Neural cell (in vitro differentiated cells): Measurements from ENCODE around the gene ANKS1B. TPM values are rescaled to one million over a fixed set of nuclear protein-coding genes. Genes with fewer than 3 reads are reported as not detected.

Experiments
- H2AFZ ChIP-seq: fragments of 200-600, 300-800 bp; sonication (generic), shearing (Covaris generic); 2 replicates; pipeline ENCODE4 v1.6.0; 2014; ENCODE audit warnings: low read depth, mild to moderate bottlenecking, antibody characterized with exemption, low read length, moderate library complexity
- H3F3A ChIP-seq: fragments of 200-600 bp; shearing (Covaris generic); 2 replicates; pipeline ENCODE4 v1.6.1; 2016; ENCODE audit warnings: mild to moderate bottlenecking, moderate library complexity, mixed read lengths, antibody characterized with exemption, low read length; ENCODE audit not compliant: insufficient read depth, poor library complexity, severe bottlenecking
- H3K27ac ChIP-seq: fragments of 200-600, 300-800 bp; sonication (generic), shearing (Covaris generic); 2 replicates; pipeline ENCODE4 v1.5.1; 2014; ENCODE audit warnings: mild to moderate bottlenecking, low read length, moderate library complexity
- H3K27me3 ChIP-seq: fragments of 300-800, 200-600 bp; sonication (generic), shearing (Covaris generic); 2 replicates; pipeline ENCODE4 v1.6.0; 2014; ENCODE audit warnings: mild to moderate bottlenecking, low read depth, low read length, moderate library complexity; ENCODE audit not compliant: insufficient read depth
- H3K36me3 ChIP-seq: fragments of 300-800, 200-600 bp; sonication (generic), shearing (Covaris generic); 2 replicates; pipeline ENCODE4 v1.5.1; 2014; ENCODE audit warnings: mild to moderate bottlenecking, antibody characterized with exemption, low read length, moderate library complexity; ENCODE audit not compliant: insufficient read depth
- H3K4me2 ChIP-seq: fragments of 300-800, 200-600 bp; sonication (generic), shearing (Covaris generic); 2 replicates; pipeline ENCODE4 v1.6.0; 2014; ENCODE audit warnings: mild to moderate bottlenecking, low read length
- H3K4me3 ChIP-seq: fragments of 300-800, 200-600 bp; sonication (generic), shearing (Covaris generic); 2 replicates; pipeline ENCODE4 v1.5.1; 2014; ENCODE audit warnings: mild to moderate bottlenecking, low read length, moderate library complexity
- H3K79me2 ChIP-seq: fragments of 200-600 bp; shearing (Covaris generic); replicated peaks from 2 replicates; pipeline ENCODE4 v1.6.0; 2014; ENCODE audit warnings: mild to moderate bottlenecking, low read length, moderate library complexity; ENCODE audit not compliant: insufficient read depth
- H3K9ac ChIP-seq: fragments of 300-800, 200-600 bp; sonication (generic), shearing (Covaris generic); 2 replicates; pipeline ENCODE4 v1.6.1; 2016; ENCODE audit warnings: mild to moderate bottlenecking, low read length, mixed read lengths
- H3K9me2 ChIP-seq: fragments of 200-600 bp; shearing (Covaris generic); 2 replicates; pipeline ENCODE4 v1.6.1; 2016; ENCODE audit warnings: mild to moderate bottlenecking, low read length, mixed read lengths; ENCODE audit not compliant: insufficient read depth
- H3K9me3 ChIP-seq: fragments of 200-600, 300-800 bp; sonication (generic), shearing (Covaris generic); 2 replicates; pipeline ENCODE4 v1.6.1; 2016; ENCODE audit warnings: mild to moderate bottlenecking, mixed run types, low read length, moderate library complexity, mixed read lengths
- H4K20me1 ChIP-seq: fragments of 200-600 bp; shearing (Covaris generic); 2 replicates; pipeline ENCODE4 v1.6.1; 2016; ENCODE audit warnings: mild to moderate bottlenecking, mixed run types; ENCODE audit not compliant: insufficient read depth
- EP300 ChIP-seq: fragments of 450-650 bp; conservative IDR thresholded peaks from 2 replicates; pipeline ENCODE4 v1.6.1; 2014; ENCODE audit warnings: antibody characterized with exemption, mild to moderate bottlenecking, moderate library complexity; ENCODE audit not compliant: poor library complexity, severe bottlenecking
- EZH2 ChIP-seq: fragments of 200-600, 300-800 bp; shearing (Covaris generic), sonication (generic); IDR thresholded peaks from 2 replicates; pipeline ENCODE4 v1.6.1; 2014; ENCODE audit warnings: antibody characterized with exemption, low read length, borderline replicate concordance, mild to moderate bottlenecking; ENCODE audit not compliant: insufficient read depth, poor library complexity, severe bottlenecking
- MXI1 ChIP-seq: fragments of 450-650 bp; conservative IDR thresholded peaks from 2 replicates; pipeline ENCODE4 v1.6.1; 2014; ENCODE audit warnings: antibody characterized with exemption, mild to moderate bottlenecking; ENCODE audit not compliant: poor library complexity, severe bottlenecking
- RAD21 ChIP-seq: fragments of 450-650 bp; conservative IDR thresholded peaks from 2 replicates; pipeline ENCODE4 v1.6.1; 2014; ENCODE audit warnings: antibody characterized with exemption, mild to moderate bottlenecking, moderate library complexity
- SMC3 ChIP-seq: fragments of 450-650 bp; conservative IDR thresholded peaks from 2 replicates; pipeline ENCODE4 v1.6.1; 2014; ENCODE audit warnings: antibody characterized with exemption, mild to moderate bottlenecking, moderate library complexity; ENCODE audit not compliant: poor library complexity
- TAF1 ChIP-seq: IDR thresholded peaks from 2 replicates; pipeline ENCODE4 v1.6.1; 2012; ENCODE audit warnings: low read depth
- polyA plus RNA-seq: library from polyadenylated mRNA; depleted of rRNA; stranded (reverse); fragments of >200 nt; gene quantifications from 2 replicates; pipeline ENCODE4 v1.2.3, GENCODE V29; 2014
- TF ChIP-seq, protein P1 (sequence below): IDR thresholded peaks from 2 replicates; pipeline ENCODE4 v1.6.1; 2012; ENCODE audit warnings: borderline replicate concordance
- TF ChIP-seq, protein P2 (sequence below): fragments of 450-650 bp; IDR thresholded peaks from 2 replicates; pipeline ENCODE4 v1.5.1; 2014; ENCODE audit warnings: antibody characterized with exemption, mild to moderate bottlenecking, moderate library complexity; ENCODE audit not compliant: poor library complexity, severe bottlenecking

ANKS1B gene
- polyA plus RNA-seq, 1 donor from 2014 or later: 65.6 TPM

DNA sequence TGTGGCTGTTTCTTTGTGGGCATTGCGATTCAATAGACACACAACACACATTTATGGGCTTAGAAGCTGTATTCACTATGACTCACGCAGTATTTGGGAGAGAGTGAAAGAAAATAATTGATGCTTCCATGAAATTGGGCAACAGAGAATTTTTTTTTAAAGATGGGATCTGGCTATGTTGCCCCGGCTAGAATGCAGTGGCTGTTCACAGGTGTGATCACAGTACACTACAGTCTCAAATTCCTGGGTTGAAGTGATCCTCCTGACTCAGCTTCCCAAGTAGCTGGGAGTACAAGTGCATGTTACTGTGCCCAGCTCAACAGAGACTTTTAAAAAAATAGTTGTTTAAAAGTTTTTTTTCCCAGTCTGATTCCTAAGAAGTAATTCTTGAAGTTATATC is 1193.3 kb downstream of the ANKS1B start:
- Histone ChIP-seq H3K4me2 (no peak overlapping the region), H3K27ac (no peak overlapping the region), H3K4me3 (no peak overlapping the region), H3K36me3 (no peaks in the 10 kb centered on the region), H3K27me3 (no peaks in the 10 kb centered on the region), H3K9me3 (no peaks in the 10 kb centered on the region), H3K9me2 (no peaks in the 10 kb centered on the region), H3K79me2 (no peaks in the 10 kb centered on the region), H3K9ac (no peak overlapping the region), H2AFZ (no peak overlapping the region), H4K20me1 (no peaks in the 10 kb centered on the region), H3F3A (no peaks in the 10 kb centered on the region)
- TF ChIP-seq, protein P1, sequence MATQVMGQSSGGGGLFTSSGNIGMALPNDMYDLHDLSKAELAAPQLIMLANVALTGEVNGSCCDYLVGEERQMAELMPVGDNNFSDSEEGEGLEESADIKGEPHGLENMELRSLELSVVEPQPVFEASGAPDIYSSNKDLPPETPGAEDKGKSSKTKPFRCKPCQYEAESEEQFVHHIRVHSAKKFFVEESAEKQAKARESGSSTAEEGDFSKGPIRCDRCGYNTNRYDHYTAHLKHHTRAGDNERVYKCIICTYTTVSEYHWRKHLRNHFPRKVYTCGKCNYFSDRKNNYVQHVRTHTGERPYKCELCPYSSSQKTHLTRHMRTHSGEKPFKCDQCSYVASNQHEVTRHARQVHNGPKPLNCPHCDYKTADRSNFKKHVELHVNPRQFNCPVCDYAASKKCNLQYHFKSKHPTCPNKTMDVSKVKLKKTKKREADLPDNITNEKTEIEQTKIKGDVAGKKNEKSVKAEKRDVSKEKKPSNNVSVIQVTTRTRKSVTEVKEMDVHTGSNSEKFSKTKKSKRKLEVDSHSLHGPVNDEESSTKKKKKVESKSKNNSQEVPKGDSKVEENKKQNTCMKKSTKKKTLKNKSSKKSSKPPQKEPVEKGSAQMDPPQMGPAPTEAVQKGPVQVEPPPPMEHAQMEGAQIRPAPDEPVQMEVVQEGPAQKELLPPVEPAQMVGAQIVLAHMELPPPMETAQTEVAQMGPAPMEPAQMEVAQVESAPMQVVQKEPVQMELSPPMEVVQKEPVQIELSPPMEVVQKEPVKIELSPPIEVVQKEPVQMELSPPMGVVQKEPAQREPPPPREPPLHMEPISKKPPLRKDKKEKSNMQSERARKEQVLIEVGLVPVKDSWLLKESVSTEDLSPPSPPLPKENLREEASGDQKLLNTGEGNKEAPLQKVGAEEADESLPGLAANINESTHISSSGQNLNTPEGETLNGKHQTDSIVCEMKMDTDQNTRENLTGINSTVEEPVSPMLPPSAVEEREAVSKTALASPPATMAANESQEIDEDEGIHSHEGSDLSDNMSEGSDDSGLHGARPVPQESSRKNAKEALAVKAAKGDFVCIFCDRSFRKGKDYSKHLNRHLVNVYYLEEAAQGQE: no peak
- TF ChIP-seq MXI1: no peak
- no peak for TF ChIP-seq EP300
- no peak for TF ChIP-seq RAD21

DNA sequence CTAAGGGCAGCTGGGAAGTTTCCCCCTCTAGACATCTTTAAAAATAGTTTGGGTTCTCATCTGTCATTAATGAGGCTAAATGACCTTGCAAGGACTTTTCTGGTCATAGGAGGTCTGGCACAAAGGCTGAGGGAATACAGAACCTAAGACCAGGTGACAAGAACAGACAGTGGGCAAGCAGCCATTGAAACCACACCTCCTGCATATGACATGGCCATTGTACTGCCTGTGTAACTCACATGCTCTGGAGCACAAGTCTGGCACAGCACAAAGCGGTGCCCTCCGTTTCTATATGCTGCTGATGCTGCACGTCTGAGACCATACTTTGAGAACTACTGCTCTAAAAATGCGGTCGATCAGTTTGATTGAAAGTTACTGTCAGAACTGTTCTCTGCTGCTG is 1196.3 kb downstream of the ANKS1B start:
- TF ChIP-seq TAF1 (no peak), EP300 (no peak), SMC3 (no peak), RAD21 (no peak), EZH2 (no peak), MXI1 (no peak)
- TF ChIP-seq, protein P1: no peak
- TF ChIP-seq, protein P2, sequence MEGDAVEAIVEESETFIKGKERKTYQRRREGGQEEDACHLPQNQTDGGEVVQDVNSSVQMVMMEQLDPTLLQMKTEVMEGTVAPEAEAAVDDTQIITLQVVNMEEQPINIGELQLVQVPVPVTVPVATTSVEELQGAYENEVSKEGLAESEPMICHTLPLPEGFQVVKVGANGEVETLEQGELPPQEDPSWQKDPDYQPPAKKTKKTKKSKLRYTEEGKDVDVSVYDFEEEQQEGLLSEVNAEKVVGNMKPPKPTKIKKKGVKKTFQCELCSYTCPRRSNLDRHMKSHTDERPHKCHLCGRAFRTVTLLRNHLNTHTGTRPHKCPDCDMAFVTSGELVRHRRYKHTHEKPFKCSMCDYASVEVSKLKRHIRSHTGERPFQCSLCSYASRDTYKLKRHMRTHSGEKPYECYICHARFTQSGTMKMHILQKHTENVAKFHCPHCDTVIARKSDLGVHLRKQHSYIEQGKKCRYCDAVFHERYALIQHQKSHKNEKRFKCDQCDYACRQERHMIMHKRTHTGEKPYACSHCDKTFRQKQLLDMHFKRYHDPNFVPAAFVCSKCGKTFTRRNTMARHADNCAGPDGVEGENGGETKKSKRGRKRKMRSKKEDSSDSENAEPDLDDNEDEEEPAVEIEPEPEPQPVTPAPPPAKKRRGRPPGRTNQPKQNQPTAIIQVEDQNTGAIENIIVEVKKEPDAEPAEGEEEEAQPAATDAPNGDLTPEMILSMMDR: no peak
- Histone ChIP-seq H4K20me1 (no peaks in the 10 kb centered on the region), H3K36me3 (no peaks in the 10 kb centered on the region), H3K9me2 (no peaks in the 10 kb centered on the region), H3K9me3 (no peaks in the 10 kb centered on the region), H3K9ac (no peak overlapping the region), H3K4me3 (no peak overlapping the region), H3K27ac (no peak overlapping the region), H3K27me3 (no peaks in the 10 kb centered on the region), H3F3A (no peaks in the 10 kb centered on the region), H2AFZ (no peak overlapping the region), H3K79me2 (no peaks in the 10 kb centered on the region), H3K4me2 (no peak overlapping the region)
